Calu3 (cell line): ENCODE results near the gene CCL22. TPM values are rescaled to one million over a fixed set of nuclear protein-coding genes. Genes with fewer than 3 reads are reported as not detected.

Experiments
- BruUV-seq: library from RNA; stranded (reverse); fragments of 400-500 nt; replicated peaks from 2 replicates; lab custom pipeline; 2021; lab: Mats Ljungman, UMichigan
- CTCF ChIA-PET: fragments of 300-600 bp; sonication (Branson Sonifier 250); formaldehyde crosslinking; loops from one replicate; lab custom pipeline; 2022; ENCODE audit warnings: antibody characterized with exemption; lab: Charles Lee
- DNase-seq: peaks from one replicate; pipeline ENCODE4 v3.0.0; 2022
- H3K27ac Mint-ChIP-seq: one replicate; pipeline ENCODE4 v1.8.0; 2022; ENCODE audit warnings: mixed read lengths; ENCODE audit not compliant: unreplicated experiment
- H3K27me3 Mint-ChIP-seq: one replicate; pipeline ENCODE4 v1.8.0; 2022; ENCODE audit warnings: mixed read lengths; ENCODE audit not compliant: unreplicated experiment
- H3K36me3 Mint-ChIP-seq: one replicate; pipeline ENCODE4 v1.8.0; 2022; ENCODE audit warnings: mild to moderate bottlenecking, moderate library complexity, mixed read lengths; ENCODE audit not compliant: insufficient read depth, unreplicated experiment
- H3K4me1 Mint-ChIP-seq: one replicate; pipeline ENCODE4 v1.8.0; 2022; ENCODE audit warnings: mild to moderate bottlenecking, low read depth, mixed read lengths; ENCODE audit not compliant: unreplicated experiment
- H3K4me3 Mint-ChIP-seq: one replicate; pipeline ENCODE4 v1.8.0; 2022; ENCODE audit warnings: mild to moderate bottlenecking, low read depth, moderate library complexity, mixed read lengths; ENCODE audit not compliant: unreplicated experiment
- H3K9me3 Mint-ChIP-seq: one replicate; pipeline ENCODE4 v1.8.0; 2022; ENCODE audit warnings: low read depth, mixed read lengths; ENCODE audit not compliant: unreplicated experiment
- CTCF ChIP-seq: fragments of 200-600 bp; IDR thresholded peaks from one replicate; pipeline ENCODE4 v1.8.0; 2022; ENCODE audit warnings: antibody characterized with exemption; ENCODE audit not compliant: unreplicated experiment
- intact Hi-C: fragments of 100-400 bp; cut with micrococcal nuclease; formaldehyde crosslinking; loops from one replicate; pipeline ENCODE4 v1.10.0; 2022; ENCODE audit not compliant: unreplicated experiment
- total RNA-seq: library from RNA; stranded (reverse); gene quantifications from 2 replicates; pipeline ENCODE4 v1.2.3, GENCODE V29; 2022

CCL22 gene
- total RNA-seq, 1 experiment from 2014 or later, result 2.6 TPM

DNA sequence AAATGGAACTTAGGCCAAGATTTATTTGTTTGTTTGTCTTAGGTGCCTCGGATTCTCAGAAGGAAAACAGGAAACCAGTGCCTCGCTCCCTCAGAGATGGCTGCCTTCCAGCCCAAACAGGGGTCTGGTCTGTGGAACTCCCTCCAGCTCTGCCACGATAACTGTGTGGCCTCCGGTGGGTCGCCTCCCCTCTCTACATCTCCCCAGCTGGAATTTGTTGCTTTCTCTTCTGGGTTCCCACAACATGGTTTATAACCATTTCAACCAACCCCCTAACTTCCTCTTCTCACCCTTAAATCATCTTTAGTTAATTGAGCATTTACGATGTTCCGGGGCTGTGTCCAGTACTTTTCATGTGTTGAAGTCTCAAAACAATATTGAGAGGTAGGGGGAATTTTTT is 43.2 kb upstream of the CCL22 start:
- H3K4me1 Mint-ChIP-seq, result peaks cover 48% of the 10 kb centered on the region
- no peak overlapping the region for H3K4me3 Mint-ChIP-seq
- peak overlapping the region; percentile 81 for H3K27ac Mint-ChIP-seq
- BruUV-seq, result no TSS peak
- DNase-seq, result no peak
- H3K9me3 Mint-ChIP-seq, result no peaks in the 10 kb centered on the region
- CTCF ChIA-PET, result no interaction called here
- intact Hi-C loops, result no loop called here
- peaks cover 7% of the 10 kb centered on the region for H3K36me3 Mint-ChIP-seq
- H3K27me3 Mint-ChIP-seq, result no peaks in the 10 kb centered on the region
- TF ChIP-seq CTCF, result no peak

DNA sequence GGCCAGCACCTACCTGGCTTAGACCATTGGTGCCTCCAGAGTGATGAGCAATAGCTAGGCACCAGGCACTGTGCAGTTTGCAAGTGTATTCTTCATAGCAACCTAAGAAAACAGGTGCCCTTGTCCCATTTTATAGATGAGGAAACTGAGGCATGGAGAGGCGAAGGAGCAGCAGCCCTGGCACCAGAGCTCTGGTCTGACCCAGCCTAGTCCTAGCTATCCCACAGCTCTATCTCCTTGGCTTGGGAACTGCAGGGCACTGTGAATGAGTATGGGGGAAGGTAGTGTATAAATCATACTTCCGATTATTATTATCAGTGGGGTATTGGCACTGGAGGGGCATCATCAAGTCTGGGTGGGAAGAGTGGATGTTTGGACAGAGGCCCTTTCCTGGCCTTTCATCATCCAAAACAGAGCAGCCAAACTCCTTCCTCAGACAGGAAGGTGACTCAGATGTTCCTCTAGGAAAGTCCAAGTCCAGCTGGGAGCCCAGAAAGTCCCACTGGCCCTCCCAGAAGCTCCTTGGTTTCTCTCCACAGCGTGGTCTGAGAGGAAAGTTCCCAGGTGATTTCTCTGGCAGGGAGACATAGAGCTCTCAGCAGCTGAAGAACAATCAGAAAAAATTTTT is 42.1 kb upstream of the CCL22 start:
- DNase-seq, result no peak
- Mint-ChIP-seq H3K27me3 (no peaks in the 10 kb centered on the region), H3K27ac (peak overlapping the region; percentile 81), H3K4me1 (peaks cover 48% of the 10 kb centered on the region), H3K4me3 (no peak overlapping the region), H3K9me3 (no peaks in the 10 kb centered on the region), H3K36me3 (peaks cover 11% of the 10 kb centered on the region)
- TF ChIP-seq CTCF, result no peak
- intact Hi-C loops, result no loop called here
- CTCF ChIA-PET, result interaction anchor here (1.1 kb wide), 1 partner anchor 12 kb away, joined by 3 read pairs; no protein-coding TSS in a partner anchor
- no TSS peak for BruUV-seq

DNA sequence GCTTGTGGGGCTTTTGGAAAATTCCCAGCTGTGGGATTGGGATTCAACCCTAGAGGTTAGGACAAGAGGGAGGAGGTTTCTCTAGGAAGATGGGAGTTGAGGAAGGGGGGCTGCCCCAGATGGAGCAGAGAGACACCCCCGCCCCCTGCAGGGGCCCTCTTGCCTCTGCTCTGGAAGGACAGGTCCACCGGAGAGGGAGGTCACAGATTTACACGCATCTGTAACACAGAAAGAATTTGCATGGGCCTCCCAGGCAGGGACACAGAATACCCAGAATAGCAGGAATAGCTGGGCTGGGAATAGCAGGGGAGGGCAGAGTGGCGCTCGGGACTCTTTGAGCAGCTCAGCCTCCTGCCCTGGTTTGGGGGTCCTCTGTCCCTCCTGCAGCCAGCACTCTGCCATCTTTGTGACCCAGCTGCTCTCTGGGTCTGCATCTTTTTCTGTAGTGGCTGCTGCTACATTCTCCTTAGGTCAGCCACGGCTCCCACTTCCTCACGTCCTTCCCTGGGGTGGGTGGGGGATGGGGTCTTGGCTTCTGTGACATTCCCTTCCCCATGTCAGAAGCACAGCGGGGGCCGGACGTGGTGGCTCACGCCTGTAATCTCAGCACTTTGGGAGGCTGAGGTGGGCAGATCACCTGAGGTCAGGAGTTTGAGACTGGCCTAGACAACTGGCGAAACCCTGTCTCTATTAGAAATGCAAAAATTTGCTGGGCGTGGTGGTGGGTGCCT is 40.2 kb upstream of the CCL22 start:
- Mint-ChIP-seq H3K27me3 (no peaks in the 10 kb centered on the region), H3K27ac (no peak overlapping the region), H3K9me3 (no peaks in the 10 kb centered on the region), H3K36me3 (peaks cover 11% of the 10 kb centered on the region), H3K4me3 (no peak overlapping the region), H3K4me1 (peaks cover 42% of the 10 kb centered on the region)
- no peak for TF ChIP-seq CTCF
- intact Hi-C loops, result no loop called here
- CTCF ChIA-PET, result no interaction called here
- no peak for DNase-seq
- BruUV-seq, result no TSS peak

GRCh38 chr16:57319646-57320045 is 38.9 kb upstream of the CCL22 start:
- Mint-ChIP-seq H3K9me3 (no peaks in the 10 kb centered on the region), H3K36me3 (peaks cover 11% of the 10 kb centered on the region), H3K4me1 (peaks cover 32% of the 10 kb centered on the region), H3K27ac (no peak overlapping the region), H3K27me3 (no peaks in the 10 kb centered on the region), H3K4me3 (no peak overlapping the region)
- CTCF ChIA-PET, result no interaction called here
- intact Hi-C loops, result no loop called here
- no peak for TF ChIP-seq CTCF
- DNase-seq, result no peak
- no TSS peak for BruUV-seq
